ENCODE data around the gene PTH2R. TPM values are rescaled to one million over a fixed set of nuclear protein-coding genes. Genes with fewer than 3 reads are reported as not detected.
A peak's percentile ranks its signal among the peaks of the same experiment; 100 is the strongest.

PTH2R gene
- total and polyA plus RNA-seq, 9 of the 15 experiments (the other 6 are each of a cell fraction or from before 2014, with no cell fraction given), result 2.7 to 8.8 (median 4.2) TPM

DNA sequence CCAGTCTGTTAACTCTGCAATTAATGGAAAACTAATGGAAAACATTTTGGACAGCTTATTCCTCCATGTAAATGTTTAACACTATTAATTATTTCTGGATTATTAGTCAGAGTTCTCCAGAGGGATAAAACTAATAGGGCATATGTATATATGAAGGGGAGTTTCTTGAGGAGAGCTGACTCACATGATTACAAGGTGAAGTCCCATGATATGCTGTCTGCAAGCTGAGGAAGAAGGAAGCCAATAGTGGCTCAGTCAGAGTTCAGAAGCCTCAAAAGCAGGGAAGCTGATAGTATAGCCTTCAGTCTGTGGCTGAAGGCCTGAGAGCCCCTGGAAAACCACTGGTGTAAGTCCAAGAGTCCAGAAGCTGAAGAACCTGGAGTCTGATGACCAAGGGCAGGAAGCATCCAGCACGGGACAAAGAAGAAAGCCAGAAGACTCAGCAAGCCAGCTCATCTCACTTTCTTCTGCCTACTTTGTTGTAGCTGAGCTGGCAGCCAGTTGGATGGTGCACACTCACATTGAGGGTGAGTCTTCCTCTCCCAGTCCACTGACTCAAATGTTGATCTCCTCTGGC lies 136.0 kb downstream of the PTH2R start (continued):
- TF ChIP-seq POLR2AphosphoS5 (IDR thresholded peaks at IDR 0.05; ENCODE audit: control insufficient read depth, insufficient read depth, low read depth, low read length) (peak; percentile 51; the same call in 1 of the 2 replicates), TOE1 (IDR thresholded peaks at IDR 0.05; ENCODE audit: borderline replicate concordance) (0 out of 2 replicates have a peak, but pooled peaks have one; percentile 14), TOE1 (CRISPR knock-in tag; IDR thresholded peaks at IDR 0.05; ENCODE audit: borderline replicate concordance, low read depth) (no peak), HDGF (IDR thresholded peaks at IDR 0.05) (no peak), BRD4 (IDR thresholded peaks at IDR 0.05) (0 out of 2 replicates have a peak, but pooled peaks have one; percentile 8), ZNF699 (CRISPR knock-in tag; IDR thresholded peaks at IDR 0.05; ENCODE audit: insufficient replicate concordance) (no peak), NONO (IDR thresholded peaks at IDR 0.05; ENCODE audit: low read depth in 2 of 2, low read length in 1 of 2) (no peak), ZNF143 (CRISPR knock-in tag; IDR thresholded peaks at IDR 0.05) (no peak), ELF1 (tag; IDR thresholded peaks at IDR 0.05) (no peak), CREBBP (IDR thresholded peaks at IDR 0.05; ENCODE audit: low read depth, low read length) (no peak), DACH1 (IDR thresholded peaks at IDR 0.05; ENCODE audit: partially characterized antibody) (peak; percentile 85), ZNF766 (CRISPR knock-in tag; conservative IDR thresholded peaks at IDR 0.05) (peak; percentile 69), HMGN3 (IDR thresholded peaks at IDR 0.05; ENCODE audit: borderline replicate concordance, extremely low read depth, insufficient read length, low read depth, low read length) (no peak), DPF2 (IDR thresholded peaks at IDR 0.05) (0 out of 2 replicates have a peak, but pooled peaks have one; percentile 49), SMARCB1 (IDR thresholded peaks at IDR 0.05; ENCODE audit: insufficient read length, low read depth) (no peak), BRD9 (IDR thresholded peaks at IDR 0.05; ENCODE audit: low read depth, partially characterized antibody) (peak; percentile 58), WHSC1 (IDR thresholded peaks at IDR 0.05; ENCODE audit: low read length) (no peak), BHLHE40 (IDR thresholded peaks at IDR 0.05; ENCODE audit: low read length) (no peak; the same call in 1 of the 2 replicates), SMC3 (conservative IDR thresholded peaks at IDR 0.05; ENCODE audit: insufficient read depth, low read depth, low read length) (no peak)
- TF ChIP-seq, protein P1, sequence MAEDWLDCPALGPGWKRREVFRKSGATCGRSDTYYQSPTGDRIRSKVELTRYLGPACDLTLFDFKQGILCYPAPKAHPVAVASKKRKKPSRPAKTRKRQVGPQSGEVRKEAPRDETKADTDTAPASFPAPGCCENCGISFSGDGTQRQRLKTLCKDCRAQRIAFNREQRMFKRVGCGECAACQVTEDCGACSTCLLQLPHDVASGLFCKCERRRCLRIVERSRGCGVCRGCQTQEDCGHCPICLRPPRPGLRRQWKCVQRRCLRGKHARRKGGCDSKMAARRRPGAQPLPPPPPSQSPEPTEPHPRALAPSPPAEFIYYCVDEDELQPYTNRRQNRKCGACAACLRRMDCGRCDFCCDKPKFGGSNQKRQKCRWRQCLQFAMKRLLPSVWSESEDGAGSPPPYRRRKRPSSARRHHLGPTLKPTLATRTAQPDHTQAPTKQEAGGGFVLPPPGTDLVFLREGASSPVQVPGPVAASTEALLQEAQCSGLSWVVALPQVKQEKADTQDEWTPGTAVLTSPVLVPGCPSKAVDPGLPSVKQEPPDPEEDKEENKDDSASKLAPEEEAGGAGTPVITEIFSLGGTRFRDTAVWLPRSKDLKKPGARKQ (CRISPR knock-in tag; IDR thresholded peaks at IDR 0.05), result no peak
- TF ChIP-seq, protein P2, sequence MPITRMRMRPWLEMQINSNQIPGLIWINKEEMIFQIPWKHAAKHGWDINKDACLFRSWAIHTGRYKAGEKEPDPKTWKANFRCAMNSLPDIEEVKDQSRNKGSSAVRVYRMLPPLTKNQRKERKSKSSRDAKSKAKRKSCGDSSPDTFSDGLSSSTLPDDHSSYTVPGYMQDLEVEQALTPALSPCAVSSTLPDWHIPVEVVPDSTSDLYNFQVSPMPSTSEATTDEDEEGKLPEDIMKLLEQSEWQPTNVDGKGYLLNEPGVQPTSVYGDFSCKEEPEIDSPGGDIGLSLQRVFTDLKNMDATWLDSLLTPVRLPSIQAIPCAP (CRISPR knock-in tag; IDR thresholded peaks at IDR 0.05; ENCODE audit: borderline replicate concordance), result no peak
- TF ChIP-seq, protein P3, sequence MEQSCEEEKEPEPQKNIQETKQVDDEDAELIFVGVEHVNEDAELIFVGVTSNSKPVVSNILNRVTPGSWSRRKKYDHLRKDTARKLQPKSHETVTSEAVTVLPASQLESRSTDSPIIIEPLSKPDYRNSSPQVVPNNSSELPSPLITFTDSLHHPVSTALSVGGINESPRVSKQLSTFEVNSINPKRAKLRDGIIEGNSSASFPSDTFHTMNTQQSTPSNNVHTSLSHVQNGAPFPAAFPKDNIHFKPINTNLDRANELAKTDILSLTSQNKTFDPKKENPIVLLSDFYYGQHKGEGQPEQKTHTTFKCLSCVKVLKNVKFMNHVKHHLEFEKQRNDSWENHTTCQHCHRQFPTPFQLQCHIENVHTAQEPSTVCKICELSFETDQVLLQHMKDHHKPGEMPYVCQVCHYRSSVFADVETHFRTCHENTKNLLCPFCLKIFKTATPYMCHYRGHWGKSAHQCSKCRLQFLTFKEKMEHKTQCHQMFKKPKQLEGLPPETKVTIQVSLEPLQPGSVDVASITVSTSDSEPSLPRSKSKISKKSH (CRISPR knock-in tag; IDR thresholded peaks at IDR 0.05), result no peak
- TF ChIP-seq, protein P4, sequence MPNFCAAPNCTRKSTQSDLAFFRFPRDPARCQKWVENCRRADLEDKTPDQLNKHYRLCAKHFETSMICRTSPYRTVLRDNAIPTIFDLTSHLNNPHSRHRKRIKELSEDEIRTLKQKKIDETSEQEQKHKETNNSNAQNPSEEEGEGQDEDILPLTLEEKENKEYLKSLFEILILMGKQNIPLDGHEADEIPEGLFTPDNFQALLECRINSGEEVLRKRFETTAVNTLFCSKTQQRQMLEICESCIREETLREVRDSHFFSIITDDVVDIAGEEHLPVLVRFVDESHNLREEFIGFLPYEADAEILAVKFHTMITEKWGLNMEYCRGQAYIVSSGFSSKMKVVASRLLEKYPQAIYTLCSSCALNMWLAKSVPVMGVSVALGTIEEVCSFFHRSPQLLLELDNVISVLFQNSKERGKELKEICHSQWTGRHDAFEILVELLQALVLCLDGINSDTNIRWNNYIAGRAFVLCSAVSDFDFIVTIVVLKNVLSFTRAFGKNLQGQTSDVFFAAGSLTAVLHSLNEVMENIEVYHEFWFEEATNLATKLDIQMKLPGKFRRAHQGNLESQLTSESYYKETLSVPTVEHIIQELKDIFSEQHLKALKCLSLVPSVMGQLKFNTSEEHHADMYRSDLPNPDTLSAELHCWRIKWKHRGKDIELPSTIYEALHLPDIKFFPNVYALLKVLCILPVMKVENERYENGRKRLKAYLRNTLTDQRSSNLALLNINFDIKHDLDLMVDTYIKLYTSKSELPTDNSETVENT (CRISPR knock-in tag; IDR thresholded peaks at IDR 0.05), result no peak
